GM18517 (cell line): Measurements from ENCODE around the gene TBL1X.

Experiments used
- ATAC-seq: cut with Tn5 transposase; IDR thresholded peaks from one replicate; pipeline ENCODE4 v1.9.1; 2021; ENCODE audit warnings: mild to moderate bottlenecking, moderate library complexity; ENCODE audit not compliant: unreplicated experiment

The TBL1X gene

DNA sequence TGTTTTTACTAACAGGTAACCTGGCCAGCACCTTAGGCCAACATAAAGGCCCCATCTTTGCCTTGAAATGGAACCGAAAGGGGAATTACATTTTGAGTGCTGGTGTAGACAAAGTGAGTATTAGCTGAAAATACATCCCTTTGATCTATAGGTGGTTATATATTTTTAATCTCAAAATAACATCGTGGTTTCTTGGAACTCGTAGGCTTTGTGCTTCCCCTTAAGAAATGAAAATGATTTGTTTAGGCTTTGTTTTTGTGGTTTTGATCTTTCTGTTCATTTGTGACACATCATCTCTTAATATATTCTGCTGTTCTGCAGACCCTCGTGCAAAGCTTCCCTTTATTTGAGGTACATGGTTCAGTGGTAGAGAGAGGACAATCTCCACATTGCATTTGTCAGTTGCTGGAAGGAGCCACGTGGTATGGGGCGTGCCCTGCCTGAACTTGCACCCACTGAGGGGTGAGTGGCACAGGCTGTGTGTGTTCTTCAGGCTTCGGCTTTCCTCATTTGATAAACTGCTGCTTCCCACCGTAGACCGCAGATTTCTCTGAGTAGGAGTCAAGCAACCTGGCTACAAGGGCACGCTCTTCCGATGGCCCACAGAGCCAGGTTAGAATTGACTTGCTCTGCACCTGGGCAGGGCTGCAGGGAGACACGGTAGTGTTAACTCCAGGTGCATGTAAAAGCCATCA, 228.6 kb downstream of the TBL1X start:
- ATAC-seq: no peak

DNA sequence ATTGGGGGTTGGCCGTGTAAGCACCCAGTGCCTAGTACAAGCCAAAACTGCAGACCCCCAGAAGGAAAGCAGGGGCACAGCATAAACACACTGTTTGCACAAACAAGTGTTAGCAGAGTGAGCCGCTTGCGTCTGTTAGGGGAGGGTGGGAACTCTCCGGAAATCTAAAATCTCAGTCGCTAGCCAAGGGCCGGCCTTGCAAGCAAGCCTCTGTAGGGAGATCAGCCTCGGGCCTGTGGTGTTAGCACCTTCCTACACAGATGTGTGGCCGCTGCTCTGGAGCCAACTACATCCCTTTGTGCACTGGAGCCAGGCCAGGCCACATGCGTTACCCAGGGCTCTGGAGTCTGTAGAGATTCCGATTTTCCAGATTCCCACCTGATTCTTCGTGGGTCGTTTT, 233.7 kb downstream of the TBL1X start:
- ATAC-seq: no peak

DNA sequence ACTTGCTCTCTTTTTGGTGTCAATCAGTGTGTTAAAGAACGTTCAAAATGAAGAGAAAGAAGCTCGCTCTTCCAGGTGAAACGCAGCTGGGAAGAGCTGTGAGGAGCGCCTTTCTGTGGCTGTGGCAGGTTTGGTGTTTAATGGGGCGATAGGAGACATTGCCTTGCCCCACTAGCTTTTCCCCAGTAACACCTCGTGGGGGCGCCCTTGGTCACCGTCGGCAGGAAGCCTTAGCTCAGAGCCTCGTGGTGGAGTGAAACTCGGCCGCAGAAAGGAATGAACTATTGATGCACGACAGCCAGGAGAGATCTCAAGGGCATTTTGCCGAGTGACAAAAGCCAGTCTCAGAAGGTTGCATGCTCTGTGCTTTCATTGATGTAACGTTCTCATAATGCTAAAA, 235.7 kb downstream of the TBL1X start:
- no peak for ATAC-seq

DNA sequence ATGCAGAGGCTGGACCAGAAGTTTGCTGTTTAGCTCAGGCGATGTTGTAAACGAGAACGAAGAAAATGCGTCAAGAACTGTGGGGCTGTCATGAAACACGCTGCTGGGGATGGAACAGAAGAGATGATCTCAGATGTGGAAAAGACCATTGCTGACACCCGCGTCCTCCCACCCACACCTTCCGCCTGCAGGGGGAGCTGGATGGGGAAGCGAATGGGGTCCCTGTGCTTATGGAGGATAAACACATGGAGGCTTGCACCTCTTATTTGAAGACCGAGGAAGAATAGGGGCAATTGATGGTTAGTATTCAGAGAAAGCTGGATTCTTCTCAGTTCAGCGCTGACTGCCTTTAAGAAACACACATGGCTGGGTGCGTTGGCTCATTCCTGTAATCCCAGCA, 236.9 kb downstream of the TBL1X start:
- no peak for ATAC-seq

DNA sequence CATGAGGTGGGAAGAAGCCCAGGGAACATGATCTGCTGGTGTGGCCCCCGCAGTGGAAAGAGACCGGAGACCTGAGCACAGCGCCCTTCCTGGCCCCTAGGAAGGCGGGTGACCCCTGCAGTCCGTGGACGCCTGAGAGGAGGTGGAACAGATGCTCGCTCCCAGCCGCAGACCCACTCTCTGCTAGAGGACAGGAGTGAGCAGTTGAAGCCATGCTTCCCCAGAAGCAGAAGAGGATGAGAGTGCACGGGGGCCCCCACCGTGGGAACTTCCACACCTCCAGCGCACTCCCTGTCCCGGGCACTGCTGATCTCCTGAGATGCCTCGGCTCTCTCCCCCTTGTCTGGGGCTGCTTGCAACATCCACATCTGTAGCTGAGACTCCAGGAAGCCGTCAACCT, 238.5 kb downstream of the TBL1X start:
- no peak for ATAC-seq

DNA sequence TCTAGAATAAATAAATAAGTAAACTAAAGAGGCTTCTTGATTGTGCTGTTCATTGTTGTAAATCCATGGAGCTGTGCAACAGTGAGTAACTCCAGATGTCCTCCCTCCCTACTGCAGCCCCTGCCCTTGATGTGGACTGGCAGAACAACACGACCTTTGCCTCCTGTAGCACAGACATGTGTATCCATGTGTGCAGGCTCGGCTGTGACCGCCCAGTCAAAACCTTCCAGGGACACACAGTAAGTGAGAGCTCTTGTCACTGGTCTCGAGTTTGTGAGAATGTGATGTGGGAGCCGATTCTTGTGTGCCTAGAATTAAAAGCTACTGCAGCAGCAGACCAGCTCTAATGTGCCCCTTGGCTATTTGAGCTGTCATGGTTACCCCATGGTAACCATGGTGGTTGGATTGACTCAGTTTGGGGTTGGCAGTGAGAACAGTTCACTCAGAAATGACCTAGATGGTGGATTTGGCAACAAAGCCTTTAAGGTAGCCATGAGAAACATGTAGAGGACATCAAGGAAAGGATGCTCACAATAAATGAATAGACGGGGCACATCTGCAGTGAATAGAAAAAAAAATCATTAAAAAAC, 240.1 kb downstream of the TBL1X start:
- ATAC-seq: no peak

DNA sequence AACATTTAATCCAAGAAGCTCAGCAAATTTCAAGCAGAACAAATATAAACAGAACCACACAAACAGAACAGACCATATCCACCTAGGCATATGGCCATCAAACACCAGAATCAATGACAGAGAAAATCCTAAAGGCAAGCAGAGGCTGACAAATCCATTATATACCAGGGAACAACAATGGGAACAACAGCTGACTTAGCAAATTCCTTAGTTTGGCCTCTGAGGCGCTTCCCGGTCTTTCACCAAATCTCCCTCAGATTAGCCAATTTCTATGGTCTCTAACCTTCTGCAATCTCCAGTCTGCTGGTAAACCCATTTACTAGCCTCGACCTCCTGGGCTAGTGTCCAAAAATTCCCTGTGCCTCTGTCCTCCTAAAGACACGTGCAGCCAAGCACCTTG, 241.6 kb downstream of the TBL1X start:
- no peak for ATAC-seq

DNA sequence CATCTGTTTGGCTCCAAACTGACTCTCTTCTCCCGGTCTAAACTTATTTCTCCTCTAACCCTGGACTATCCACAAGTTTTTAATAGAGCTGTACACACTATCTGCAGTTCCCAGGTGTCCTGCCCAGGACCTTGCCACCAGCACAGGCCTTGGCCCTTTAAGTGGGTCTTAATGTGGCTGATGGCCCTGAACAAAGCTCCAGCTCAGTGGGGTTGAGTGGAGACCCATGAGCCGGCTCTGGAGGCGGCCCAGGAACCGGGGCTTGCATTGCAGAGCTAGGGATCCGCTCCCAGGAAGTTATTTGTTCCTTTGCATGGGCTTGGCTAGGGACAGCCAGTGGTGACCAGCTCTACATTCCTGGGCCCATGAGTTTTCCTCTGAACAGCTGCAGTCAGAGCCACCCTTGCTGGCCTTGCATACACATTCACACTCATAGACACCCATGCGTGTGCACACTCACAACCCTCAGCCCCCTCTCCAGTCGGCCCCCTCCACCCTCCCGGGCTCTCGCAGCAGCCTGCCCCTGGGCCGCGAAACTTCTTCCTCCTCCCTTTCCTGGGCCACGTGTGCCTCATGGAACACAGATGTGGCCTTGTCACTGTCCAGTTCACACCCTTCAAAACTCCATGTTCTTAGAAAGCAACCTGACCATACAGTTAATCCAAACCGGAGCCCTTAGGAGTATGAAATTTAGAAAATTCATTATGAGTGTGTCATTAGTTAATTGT, 242.6 kb downstream of the TBL1X start:
- no peak for ATAC-seq

DNA sequence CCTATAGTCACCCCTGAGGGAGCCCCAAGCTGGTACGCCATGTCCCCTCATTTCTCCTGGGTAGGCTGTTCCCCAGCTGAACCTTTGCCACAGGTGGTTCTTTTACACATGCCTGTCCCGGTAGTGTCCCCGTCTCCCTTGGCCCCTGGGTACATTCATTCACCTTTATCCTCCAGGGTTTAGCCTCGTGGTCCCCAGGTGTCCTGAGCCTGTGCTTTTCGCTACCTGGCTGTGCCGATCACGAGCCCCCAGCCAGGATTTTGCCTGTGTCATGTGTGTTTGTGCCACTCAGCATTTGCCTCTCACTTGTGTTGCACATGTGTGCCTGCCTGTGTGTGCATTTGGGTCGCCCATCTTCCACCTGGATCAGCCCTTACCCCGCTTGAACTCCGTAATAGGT, 243.2 kb downstream of the TBL1X start:
- no peak for ATAC-seq

DNA sequence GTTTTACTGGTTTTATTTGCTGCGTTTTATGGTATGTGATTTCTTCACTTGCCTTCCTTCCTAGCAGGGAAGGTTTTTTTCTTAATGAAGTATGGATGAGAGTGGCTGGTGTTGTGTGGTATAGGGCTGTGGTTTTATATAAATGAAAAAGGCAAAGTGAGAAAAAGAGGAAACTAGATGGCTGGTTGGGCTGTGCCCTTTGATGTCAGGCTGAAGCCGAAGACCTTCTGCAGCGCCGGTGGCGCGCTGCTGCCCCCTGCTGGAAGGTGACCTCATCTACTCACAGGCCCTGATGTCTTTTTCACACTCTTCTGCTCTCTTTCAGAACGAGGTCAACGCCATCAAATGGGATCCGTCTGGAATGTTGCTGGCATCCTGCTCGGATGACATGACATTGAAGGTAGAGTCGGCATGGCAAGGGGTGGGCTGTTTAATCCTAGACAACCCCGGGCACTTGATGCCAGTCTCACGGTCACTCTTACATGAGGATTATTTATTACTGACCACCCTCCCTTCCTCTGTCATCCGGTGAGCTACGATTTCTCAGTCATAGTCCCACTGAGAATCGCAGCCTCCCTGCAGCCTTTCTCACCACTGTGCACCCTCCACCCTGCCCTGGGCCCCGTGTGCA, 244.2 kb downstream of the TBL1X start:
- peak; percentile 72 for ATAC-seq

DNA sequence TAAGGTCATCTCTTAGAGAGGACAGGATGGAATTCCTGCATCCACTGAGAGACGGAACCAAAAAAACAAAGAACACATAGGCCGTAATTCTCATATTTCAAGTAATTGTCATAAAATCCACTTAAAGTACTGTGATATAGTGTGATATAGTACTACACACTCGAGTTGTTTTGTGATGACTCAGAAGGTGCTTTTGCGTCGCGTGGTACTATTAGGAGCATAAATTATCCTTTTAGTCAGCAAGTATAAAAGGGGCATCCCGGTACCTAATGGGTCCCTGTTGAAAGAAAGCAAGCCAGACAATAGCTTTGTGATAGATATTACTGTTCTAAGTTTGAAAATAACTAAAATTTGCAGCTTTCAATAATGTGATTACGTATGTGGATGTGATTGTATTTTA, 245.5 kb downstream of the TBL1X start:
- no peak for ATAC-seq

DNA sequence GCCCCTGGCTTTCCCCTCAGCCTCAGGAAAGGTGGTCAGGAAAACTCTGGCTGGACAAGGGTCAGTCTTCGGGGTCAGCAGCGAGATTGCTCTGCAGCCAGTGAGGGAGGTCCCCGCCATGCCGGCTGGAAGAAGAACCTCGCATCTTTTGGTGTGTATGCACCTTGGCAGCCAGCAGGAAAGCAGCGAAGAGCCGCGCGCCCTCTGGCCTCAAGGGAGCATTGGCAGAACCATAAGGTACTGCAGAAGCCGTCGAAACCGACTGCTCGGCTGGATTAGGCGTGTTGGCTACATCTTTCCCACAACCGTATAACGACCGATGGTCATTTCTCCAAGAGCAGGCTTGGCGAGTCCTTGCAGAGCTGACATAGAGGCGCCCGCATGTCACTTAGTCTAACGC, 252.5 kb downstream of the TBL1X start:
- no peak for ATAC-seq

DNA sequence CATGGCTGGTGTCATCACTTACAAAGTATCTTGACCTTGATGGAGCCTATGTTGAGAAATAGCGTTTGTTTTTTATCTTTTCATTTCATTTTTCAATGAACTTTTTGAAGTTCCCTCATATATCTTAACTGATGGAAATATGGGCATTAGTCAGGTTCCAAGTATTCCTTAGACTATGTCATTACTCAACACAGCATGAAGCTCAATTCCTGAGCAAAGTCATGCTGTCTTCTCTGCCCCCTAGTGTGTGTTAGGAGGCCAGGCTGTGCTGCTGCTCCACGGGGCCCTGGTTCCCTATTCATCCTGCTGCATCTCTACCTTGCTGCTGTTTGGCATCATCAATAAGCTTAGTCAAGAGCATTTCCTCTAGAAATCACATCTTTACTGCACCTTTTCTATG, 259.9 kb downstream of the TBL1X start:
- ATAC-seq: no peak

DNA sequence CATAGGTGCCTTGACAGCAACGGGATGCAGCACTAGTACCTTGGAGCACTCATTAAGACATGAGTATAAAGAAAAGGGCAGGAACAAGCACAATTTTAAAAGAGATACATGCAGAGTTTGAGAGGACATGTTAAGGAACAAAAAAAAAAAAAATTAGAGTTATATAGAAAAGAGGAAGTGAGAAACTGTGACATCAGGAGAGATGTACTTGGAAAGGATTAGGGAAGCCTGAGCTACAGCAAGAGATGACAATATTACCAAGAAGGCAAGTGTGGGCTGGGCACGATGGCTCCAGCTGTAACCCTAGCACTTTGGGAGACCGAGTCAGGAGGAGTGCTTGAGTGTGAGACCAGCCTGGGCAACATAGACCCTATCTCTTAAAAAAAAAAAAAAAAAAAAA, 263.4 kb downstream of the TBL1X start:
- no peak for ATAC-seq

DNA sequence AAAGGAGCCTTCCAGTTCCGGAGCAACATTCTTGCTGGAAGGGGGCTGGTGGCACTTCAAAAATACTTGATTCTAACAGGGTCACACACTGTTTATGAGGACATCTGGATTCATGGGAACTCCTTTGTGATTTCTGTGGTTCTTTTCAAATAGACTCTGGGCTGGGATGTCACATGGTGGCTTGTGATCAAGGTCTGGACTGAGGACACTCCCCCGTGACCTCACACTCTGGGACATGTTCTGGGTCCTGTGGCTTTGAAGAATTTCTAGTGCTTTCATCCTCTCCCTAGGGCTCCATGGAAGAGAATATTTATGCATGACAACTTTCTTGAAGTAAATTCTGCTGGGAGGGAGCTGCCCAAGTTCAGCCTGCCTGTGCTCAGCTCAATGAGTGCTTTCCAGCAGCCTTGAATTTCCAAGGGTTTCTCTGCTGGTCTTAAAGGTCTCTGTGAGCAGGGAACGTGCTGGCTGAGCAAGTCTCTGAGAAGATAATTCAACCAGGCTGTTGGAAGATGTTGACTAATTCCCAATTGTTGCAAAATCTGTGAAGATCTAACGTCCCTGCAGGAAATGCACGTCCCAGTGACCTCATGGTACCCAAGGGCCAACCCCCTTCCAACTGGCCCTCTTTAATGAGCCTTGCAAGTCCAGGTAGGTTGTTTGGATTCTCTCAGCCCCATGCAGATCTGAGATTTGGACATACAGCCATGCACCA, 264.5 kb downstream of the TBL1X start:
- ATAC-seq: no peak

DNA sequence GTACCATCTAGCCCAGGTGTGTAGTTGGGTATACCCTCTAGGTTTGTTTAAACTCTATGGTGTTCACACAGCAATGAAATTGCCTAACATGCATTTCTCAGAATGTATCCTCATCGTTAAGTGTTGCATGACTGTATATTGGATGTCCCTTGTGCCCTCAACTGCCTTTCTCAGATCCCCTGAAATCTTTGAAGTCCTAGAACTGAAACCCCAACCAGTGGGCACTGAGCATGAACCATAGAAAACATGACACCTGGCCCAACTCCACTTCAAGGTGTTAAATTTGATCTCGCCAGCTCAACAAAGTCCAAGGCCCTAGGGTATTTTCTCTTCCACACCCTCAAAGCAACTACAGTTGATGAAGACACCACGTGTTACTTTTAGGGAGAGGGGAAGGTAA, 265.2 kb downstream of the TBL1X start:
- ATAC-seq: no peak

DNA sequence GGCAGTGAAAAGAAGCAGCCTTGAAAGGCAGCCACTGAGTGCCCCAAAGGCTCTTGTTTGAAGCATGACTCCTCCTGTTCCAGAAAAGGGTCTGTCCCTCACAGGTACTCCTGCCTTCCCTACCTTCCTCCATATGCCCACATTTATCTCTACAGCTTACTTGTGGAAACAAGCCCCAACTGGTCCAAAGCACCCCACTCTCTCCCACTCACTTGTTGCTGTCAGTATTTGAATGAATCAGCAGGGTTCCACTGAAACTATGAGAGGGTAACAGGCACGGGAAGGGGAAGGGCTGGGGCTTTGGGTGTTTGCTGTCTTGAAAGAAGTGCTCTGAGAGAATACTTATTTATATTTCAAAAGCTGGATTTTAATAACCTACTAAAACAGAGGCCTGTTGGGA, 265.9 kb downstream of the TBL1X start:
- no peak for ATAC-seq

DNA sequence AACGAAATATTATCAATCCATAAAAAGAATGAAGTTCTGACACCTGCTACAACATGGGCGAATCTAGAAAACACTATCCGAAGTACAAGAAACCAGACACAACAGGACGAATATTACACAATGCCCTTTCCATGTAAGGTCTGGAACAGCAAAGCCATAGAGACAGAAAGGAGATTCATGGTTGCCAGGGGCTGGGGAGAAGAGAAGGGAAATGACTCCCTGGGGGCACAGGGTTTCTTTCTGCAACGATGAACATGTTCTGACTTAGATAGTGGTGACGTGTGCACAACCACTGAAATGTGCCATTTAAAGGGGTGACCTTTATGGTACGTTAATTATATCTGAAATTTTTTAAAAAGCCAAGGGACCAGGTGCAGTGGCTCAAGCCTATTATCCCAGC, 272.5 kb downstream of the TBL1X start:
- no peak for ATAC-seq

DNA sequence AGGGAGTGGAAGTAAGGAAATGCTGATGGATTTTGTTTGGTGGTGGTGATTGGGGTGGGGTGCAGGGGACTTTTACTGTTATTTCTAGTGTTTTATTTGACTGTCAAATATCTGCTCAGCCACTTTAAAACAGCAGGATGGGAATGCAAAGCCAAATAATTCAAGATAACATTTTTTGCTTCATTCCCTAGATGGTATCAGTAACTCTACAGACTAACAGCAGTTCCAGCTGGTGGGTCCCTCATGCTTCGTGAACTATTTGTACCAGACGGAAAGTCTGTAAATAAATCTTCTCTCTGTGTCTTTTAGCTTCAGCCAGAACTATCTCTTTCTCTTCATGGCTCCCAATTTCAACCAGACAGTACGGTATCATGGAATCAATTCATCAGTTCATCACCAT, 273.3 kb downstream of the TBL1X start:
- no peak for ATAC-seq

DNA sequence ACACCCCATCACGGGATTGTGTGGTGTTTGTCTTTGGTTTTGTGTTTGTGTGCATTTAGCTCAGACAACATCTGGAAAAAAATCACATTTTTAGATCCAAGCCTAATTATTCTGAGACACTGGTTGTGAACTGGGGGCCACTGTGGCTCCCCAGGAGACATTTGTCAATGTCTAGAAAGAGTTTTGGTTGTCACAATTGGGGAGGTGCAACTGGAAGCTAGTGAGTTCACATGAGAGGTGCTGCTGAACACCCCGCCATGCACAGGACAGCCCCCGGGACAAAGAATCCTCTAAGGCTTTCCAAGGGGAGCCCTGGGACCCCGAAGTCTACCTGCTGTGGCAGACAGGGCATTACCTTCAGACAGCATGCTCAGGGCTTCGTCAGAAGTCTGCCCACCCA, 274.3 kb downstream of the TBL1X start:
- ATAC-seq: no peak

DNA sequence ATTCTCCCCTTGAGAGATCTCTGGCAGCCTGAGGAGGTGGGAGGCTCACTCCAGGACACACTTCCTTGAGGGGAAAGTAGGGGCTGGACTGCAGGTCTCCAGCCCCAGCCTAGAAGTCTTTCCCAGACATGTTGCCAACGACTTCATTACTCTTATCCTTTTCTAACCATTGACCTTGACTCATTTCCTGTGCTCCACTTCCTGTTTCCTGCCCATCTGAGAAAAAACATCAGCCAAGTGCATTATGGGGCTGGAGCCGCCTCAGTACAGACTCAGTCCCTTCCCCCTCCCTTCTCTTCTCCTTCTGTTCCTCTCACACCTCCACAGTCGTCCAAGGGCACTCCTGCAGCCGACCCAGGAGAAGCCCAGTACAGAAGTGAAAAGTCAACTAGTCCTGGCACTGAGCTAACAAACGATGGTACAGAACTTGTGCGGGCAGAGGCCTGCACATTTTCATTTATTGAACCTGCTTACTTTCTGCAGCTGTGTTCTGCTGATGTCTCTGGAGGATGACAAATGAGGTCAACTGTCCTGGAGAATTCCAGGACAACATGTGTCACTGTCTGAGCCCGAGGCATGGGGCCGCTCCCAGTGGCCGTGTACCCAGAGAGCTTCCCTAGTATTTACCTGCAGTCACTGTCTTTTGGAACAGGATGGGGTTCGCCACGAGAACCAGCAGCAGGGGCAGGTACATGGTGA, 280.7 kb downstream of the TBL1X start:
- ATAC-seq: no peak
